Embryonic facial prominence (tissue), 1 donor: ENCODE data around the gene TBC1D23.

ENCODE experiments used
- DNase-seq: peaks from one replicate; pipeline ENCODE4 v3.0.0-alpha.2; 2016; ENCODE audit errors: extremely low spot score

Gene TBC1D23

DNA sequence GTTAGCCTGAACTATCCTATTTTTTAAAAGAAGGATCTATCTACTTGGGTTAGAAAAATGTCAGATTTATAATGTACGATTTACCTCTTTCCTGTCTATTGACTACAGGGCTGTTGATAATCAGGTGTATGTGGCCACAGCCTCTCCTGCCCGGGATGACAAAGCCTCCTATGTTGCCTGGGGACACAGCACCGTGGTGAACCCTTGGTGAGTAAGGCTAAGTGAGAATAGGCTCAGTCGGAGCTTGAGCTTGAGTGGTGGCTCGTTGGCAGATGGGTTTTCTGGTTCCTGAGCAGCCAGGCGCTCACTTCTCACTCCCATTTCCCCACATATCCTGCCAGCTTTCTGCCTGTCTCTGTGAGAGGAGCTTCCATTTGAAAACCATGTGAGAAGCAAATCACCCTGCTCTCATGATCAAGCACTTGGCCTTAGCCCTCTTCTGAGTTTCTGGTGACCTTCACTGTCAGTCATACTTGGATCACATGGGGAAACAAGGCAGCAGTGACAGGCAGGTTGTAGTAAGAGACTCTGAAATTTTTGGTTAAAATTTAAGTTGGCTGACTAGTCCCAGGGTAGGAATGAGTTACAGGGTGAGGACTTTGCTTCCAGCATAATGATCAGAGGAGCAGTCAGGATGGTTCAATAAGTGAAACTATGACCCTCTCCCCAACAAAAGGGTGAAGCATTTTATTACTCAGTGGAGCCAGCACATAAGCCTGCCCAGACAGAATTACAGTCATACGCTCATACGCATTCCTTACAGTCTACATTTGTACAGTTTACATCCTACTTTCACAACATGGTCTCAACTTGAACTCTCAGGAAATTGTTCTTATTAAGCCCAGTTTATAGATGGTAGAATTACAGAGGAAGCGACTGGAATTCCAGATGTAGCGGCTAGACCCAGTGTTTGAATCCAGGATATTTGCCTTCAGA, 91.8 kb downstream of the TBC1D23 start:
- DNase-seq = no peak

GRCh38 chr3:100354850-100355249, 94.1 kb downstream of the TBC1D23 start:
- no peak for DNase-seq

GRCh38 chr3:100358413-100358812, 97.6 kb downstream of the TBC1D23 start:
- DNase-seq = no peak

DNA sequence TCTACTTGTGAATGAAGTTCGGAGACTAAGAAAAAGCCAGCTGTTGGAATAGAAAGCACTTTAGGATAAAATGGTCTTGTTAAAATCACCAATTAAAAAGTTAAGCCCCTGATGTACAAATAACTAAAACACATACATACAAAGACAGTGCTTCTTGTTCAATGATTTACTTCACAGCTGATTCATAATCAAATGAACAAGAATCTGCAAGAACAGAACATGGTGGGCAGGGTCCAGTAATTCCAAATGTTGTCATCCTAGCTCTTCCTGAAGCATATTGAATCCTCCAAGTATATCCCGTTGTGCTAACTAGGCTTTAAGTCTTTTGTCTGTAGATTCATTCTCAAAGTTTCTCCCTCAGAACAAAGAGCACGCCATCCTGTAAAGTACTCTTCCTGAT, 98.2 kb downstream of the TBC1D23 start:
- DNase-seq = no peak

- no peak for DNase-seq
Measured at GRCh38 chr3:100360757-100361496, 100.1 kb downstream of the TBC1D23 start.

DNA sequence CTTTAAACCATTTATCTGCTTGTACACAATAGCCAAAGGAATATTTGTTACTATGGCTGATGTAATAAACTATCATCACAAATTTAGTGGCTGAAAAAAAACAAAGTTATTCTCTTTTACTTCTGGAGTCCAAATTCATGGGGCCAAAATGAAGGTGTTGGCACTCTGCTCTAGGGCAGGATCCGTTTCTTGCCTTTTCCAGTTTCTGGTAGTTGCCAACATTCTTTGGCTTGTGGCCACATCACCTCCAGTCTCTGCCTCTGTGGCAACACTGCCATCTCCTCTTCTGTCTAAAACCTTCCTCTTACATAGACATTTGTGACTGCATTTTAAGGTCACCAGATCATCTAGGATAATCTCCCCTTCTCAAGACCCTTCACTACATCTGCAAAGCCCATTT, 101.1 kb downstream of the TBC1D23 start:
- no peak for DNase-seq

GRCh38 chr3:100364421-100364820, 103.6 kb downstream of the TBC1D23 start:
- DNase-seq = no peak

GRCh38 chr3:100366424-100366823, 105.6 kb downstream of the TBC1D23 start:
- no peak for DNase-seq

GRCh38 chr3:100368441-100368840, 107.6 kb downstream of the TBC1D23 start:
- no peak for DNase-seq

GRCh38 chr3:100370756-100371155, 110.0 kb downstream of the TBC1D23 start:
- DNase-seq = no peak

GRCh38 chr3:100374521-100374920, 113.7 kb downstream of the TBC1D23 start:
- DNase-seq = no peak
